K562 (cell line): ENCODE measurements around the gene GALR3. TPM values are rescaled to one million over a fixed set of nuclear protein-coding genes. Genes with fewer than 3 reads are reported as not detected.
A peak's percentile ranks its signal among the peaks of the same experiment; 100 is the strongest.

Experiments used
- FIP1L1 ChIP-seq: fragments of 200-400 bp; formaldehyde crosslinking; IDR thresholded peaks from 2 replicates; pipeline ENCODE4 v1.6.1; 2018; ENCODE audit warnings: mild to moderate bottlenecking, low read depth, low read length; ENCODE audit not compliant: poor library complexity, severe bottlenecking
- HEY1 ChIP-seq: fragments of 250-450 bp; sonication (Bioruptor Pico); IDR thresholded peaks from 2 replicates; pipeline ENCODE4 v1.5.0; 2020; ENCODE audit warnings: mild to moderate bottlenecking, moderate library complexity, borderline replicate concordance
- L3MBTL2 ChIP-seq: fragments of 450-650 bp; IDR thresholded peaks from 2 replicates; pipeline ENCODE4 v1.6.1; 2016; ENCODE audit warnings: mild to moderate bottlenecking, moderate library complexity
- TBL1XR1 ChIP-seq, 2 experiments: IDR thresholded peaks; 2 replicates each; pipeline ENCODE4 v1.6.1; 2012; ENCODE audit warnings: improper control_type of control experiment in 2 of 2, low read length in 2 of 2, mild to moderate bottlenecking in 1 of 2
- TSC22D4 ChIP-seq: fragments of 450-650 bp; IDR thresholded peaks from 2 replicates; pipeline ENCODE4 v1.6.1; 2016; ENCODE audit warnings: missing genetic modification characterization, missing biosample characterization, control low read depth
- XRCC4 ChIP-seq: IDR thresholded peaks from one replicate; pipeline ENCODE4 v1.6.1; 2011; ENCODE audit not compliant: insufficient read depth, insufficient read length; ENCODE audit errors: extremely low read depth
- ZEB2 ChIP-seq: fragments of 450-650 bp; IDR thresholded peaks from 2 replicates; pipeline ENCODE4 v1.6.1; 2016
- ZNF224 ChIP-seq: sonication (generic); formaldehyde crosslinking; IDR thresholded peaks from 2 replicates; pipeline ENCODE4 v1.8.0; 2022; ENCODE audit warnings: mild to moderate bottlenecking, missing genetic modification reagents
- ZNF785 ChIP-seq: fragments of 250-450 bp; sonication (Bioruptor Pico); IDR thresholded peaks from 2 replicates; pipeline ENCODE4 v1.4.0; 2020; ENCODE audit warnings: mild to moderate bottlenecking
- polyA plus RNA-seq, 8 experiments: library from polyadenylated mRNA; depleted of rRNA in 4 of 8; stranded (reverse) in 5 of 8; unstranded in 3 of 8; fragments of >200 nt; fragmentation: Nextera tagmentation in 2 of 8; fragmentation: Illumina TruSeq in 1 of 8; extraction: Ambion mirVana in 2 of 8; extraction: Trizol in 1 of 8; gene quantifications; 2 replicates each; pipeline versions ENCODE4 v1.2.1 to v1.2.3, GENCODE V29; 2011 to 2014; ENCODE audit warnings: inconsistent platforms in 1 of 8, missing spikeins in 1 of 8
- total RNA-seq, 7 experiments: library from RNA; depleted of rRNA in 6 of 7; stranded (reverse); fragments of >200 nt in 6 of 7; fragmentation: Illumina TruSeq in 2 of 7; extraction: Trizol in 2 of 7; gene quantifications; 2 replicates each; pipeline versions ENCODE4 v1.2.1 to v1.2.3, GENCODE V29; 2011 to 2021; ENCODE audit warnings: low replicate concordance in 1 of 7
- TF ChIP-seq, protein P1 (sequence below), 2 experiments: fragments of 200-800 bp in 1 of 2; sonication (Bioruptor generic) in 1 of 2; sonication (generic) in 1 of 2; formaldehyde crosslinking in 1 of 2; IDR thresholded peaks in 1 of 2; conservative IDR thresholded peaks in 1 of 2; 2 replicates each; pipeline versions ENCODE4 v1.5.0 to v1.6.1; 2016 to 2020; ENCODE audit warnings: missing compliant biosample characterization in 1 of 2, missing genetic modification characterization in 1 of 2, missing genetic modification reagents in 1 of 2
- TF ChIP-seq, protein P2 (sequence below): fragments of 200-400 bp; formaldehyde crosslinking; IDR thresholded peaks from 2 replicates; pipeline ENCODE4 v1.6.1; 2017; ENCODE audit warnings: mild to moderate bottlenecking, low read depth, low read length, moderate library complexity
- TF ChIP-seq, protein P3 (sequence below): sonication (generic); formaldehyde crosslinking; IDR thresholded peaks from 2 replicates; pipeline ENCODE4 v1.8.0; 2022; ENCODE audit warnings: mild to moderate bottlenecking, missing genetic modification reagents, borderline replicate concordance
- TF ChIP-seq, protein P4 (sequence below): fragments of 450-650 bp; formaldehyde crosslinking; IDR thresholded peaks from 2 replicates; pipeline ENCODE4 v1.4.0; 2022; ENCODE audit warnings: missing genetic modification characterization
- TF ChIP-seq, protein P5 (sequence below): fragments of 450-650 bp; formaldehyde crosslinking; IDR thresholded peaks from 2 replicates; pipeline ENCODE4 v1.4.0; 2022; ENCODE audit warnings: missing genetic modification characterization

Gene GALR3
- total and polyA plus RNA-seq, 9 of the 15 experiments (the other 6 are each of a cell fraction or from before 2014, with no cell fraction given): 0.13 TPM; not detected in 8

DNA sequence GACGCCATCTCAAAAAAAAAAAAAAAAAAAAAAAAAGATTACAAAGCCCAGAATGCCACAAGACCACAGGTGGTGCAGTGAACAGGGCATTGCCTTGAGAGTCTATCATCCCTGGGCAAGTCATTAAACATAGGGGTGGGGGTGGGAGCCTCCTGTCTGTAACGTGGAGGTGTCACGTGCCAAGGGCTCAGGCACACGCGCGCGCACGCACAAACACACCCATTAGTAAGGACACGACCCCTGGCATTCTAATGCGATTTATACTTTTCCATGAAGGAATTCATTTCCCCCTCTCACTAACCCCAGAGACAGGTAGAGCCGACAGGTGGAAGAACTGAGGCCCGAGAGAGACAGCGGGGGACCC is 21.3 kb upstream of the GALR3 start (continued):
- TF ChIP-seq, protein P1, sequence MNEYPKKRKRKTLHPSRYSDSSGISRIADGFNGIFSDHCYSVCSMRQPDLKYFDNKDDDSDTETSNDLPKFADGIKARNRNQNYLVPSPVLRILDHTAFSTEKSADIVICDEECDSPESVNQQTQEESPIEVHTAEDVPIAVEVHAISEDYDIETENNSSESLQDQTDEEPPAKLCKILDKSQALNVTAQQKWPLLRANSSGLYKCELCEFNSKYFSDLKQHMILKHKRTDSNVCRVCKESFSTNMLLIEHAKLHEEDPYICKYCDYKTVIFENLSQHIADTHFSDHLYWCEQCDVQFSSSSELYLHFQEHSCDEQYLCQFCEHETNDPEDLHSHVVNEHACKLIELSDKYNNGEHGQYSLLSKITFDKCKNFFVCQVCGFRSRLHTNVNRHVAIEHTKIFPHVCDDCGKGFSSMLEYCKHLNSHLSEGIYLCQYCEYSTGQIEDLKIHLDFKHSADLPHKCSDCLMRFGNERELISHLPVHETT (CRISPR knock-in tag; conservative IDR thresholded peaks at IDR 0.05 in 1 of 2, IDR thresholded peaks at IDR 0.05 in 1 of 2): no peak
- TF ChIP-seq L3MBTL2: 0 out of 2 replicates have a peak, but pooled peaks have one; percentile 25
- TF ChIP-seq, protein P2, sequence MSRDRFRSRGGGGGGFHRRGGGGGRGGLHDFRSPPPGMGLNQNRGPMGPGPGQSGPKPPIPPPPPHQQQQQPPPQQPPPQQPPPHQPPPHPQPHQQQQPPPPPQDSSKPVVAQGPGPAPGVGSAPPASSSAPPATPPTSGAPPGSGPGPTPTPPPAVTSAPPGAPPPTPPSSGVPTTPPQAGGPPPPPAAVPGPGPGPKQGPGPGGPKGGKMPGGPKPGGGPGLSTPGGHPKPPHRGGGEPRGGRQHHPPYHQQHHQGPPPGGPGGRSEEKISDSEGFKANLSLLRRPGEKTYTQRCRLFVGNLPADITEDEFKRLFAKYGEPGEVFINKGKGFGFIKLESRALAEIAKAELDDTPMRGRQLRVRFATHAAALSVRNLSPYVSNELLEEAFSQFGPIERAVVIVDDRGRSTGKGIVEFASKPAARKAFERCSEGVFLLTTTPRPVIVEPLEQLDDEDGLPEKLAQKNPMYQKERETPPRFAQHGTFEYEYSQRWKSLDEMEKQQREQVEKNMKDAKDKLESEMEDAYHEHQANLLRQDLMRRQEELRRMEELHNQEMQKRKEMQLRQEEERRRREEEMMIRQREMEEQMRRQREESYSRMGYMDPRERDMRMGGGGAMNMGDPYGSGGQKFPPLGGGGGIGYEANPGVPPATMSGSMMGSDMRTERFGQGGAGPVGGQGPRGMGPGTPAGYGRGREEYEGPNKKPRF: no peak
- TF ChIP-seq, protein P3, sequence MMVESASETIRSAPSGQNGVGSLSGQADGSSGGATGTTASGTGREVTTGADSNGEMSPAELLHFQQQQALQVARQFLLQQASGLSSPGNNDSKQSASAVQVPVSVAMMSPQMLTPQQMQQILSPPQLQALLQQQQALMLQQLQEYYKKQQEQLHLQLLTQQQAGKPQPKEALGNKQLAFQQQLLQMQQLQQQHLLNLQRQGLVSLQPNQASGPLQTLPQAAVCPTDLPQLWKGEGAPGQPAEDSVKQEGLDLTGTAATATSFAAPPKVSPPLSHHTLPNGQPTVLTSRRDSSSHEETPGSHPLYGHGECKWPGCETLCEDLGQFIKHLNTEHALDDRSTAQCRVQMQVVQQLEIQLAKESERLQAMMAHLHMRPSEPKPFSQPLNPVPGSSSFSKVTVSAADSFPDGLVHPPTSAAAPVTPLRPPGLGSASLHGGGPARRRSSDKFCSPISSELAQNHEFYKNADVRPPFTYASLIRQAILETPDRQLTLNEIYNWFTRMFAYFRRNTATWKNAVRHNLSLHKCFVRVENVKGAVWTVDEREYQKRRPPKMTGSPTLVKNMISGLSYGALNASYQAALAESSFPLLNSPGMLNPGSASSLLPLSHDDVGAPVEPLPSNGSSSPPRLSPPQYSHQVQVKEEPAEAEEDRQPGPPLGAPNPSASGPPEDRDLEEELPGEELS (CRISPR knock-in tag): no peak
- TF ChIP-seq FIP1L1: no peak
- TF ChIP-seq, protein P4, sequence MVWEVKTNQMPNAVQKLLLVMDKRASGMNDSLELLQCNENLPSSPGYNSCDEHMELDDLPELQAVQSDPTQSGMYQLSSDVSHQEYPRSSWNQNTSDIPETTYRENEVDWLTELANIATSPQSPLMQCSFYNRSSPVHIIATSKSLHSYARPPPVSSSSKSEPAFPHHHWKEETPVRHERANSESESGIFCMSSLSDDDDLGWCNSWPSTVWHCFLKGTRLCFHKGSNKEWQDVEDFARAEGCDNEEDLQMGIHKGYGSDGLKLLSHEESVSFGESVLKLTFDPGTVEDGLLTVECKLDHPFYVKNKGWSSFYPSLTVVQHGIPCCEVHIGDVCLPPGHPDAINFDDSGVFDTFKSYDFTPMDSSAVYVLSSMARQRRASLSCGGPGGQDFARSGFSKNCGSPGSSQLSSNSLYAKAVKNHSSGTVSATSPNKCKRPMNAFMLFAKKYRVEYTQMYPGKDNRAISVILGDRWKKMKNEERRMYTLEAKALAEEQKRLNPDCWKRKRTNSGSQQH (CRISPR knock-in tag): no peak
- TF ChIP-seq XRCC4: no peak
- no peak for TF ChIP-seq ZNF785
- no peak for TF ChIP-seq HEY1 (CRISPR knock-in tag)
- TF ChIP-seq ZNF224 (CRISPR knock-in tag): no peak
- TF ChIP-seq, protein P5, sequence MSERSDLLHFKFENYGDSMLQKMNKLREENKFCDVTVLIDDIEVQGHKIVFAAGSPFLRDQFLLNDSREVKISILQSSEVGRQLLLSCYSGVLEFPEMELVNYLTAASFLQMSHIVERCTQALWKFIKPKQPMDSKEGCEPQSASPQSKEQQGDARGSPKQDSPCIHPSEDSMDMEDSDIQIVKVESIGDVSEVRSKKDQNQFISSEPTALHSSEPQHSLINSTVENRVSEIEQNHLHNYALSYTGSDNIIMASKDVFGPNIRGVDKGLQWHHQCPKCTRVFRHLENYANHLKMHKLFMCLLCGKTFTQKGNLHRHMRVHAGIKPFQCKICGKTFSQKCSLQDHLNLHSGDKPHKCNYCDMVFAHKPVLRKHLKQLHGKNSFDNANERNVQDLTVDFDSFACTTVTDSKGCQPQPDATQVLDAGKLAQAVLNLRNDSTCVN: no peak
- TF ChIP-seq ZEB2: no peak
- no peak for TF ChIP-seq TBL1XR1 (IDR thresholded peaks at IDR 0.05; ENCODE audit: low read length in 2 of 2)
- no peak for TF ChIP-seq TSC22D4 (tag)
